ENCODE measurements around the gene ITM2B.

- TF ChIP-seq EZH2 (IDR thresholded peaks at IDR 0.05; ENCODE audit: insufficient read depth, poor library complexity, severe bottlenecking) (no peak), EZH2phosphoT487 (IDR thresholded peaks at IDR 0.05; ENCODE audit: insufficient read depth, low read depth) (no peak)
Measured at GRCh38 chr13:48297131-48297786, 64.3 kb downstream of the ITM2B start.
